ENCODE measurements around the gene ADGRB3.
"Not testable (repeated sequence)": the region's sequence is repeated elsewhere in the genome, so short reads cannot be mapped to it uniquely, and the experiment has no call there.

ADGRB3 gene

DNA sequence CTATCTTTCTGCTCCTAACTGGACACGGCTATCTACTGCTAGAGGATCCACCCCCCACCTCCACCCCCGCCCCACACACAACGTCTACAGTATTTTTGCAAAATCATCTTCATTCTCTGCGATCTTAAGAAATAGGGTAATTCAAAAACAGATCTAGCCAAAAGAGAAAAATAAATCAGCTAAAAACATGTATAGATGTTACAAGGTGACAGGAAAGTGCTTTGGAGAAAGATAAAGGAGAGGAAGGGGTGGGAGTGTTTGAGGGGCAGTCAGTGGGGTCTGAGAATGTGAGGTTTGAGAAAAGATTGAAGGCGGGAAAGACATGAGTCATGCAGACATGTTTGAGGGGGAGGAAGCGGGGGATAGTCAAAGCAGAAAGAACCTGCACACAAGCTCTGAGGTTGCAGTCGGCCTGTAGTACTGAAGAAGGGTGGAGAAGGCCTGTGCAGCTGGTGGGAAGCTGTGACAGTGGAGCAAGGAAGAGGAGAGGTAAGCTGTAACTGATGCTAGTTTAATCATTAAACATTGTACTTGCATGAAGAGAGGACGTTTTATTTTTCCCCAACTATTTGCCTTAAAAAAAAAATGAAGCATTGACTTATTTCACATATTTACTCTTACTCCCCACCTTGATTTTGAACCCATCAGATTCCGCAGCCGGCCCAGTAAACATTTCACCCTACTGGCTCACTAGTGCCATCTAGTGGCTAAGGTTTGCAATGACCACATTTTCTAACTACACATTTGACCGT, 332.6 kb downstream of the ADGRB3 start:
- DNase-seq = peak; percentile 8

DNA sequence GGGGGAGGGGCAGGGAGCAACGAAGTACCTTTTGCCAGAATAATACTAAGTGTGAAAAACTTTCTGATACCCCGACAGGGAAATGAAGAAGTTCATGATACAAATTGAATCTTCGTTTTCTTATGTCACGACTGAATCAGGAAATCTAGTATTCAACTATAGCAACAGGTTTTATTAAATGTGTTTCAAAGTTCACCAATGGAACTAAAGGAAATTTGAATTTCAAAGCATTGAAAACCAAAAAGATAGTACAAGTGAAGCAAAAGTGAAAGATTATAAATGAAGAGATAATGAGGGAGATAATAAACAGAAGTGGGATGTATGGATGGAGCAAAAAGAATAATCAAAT, 333.2 kb downstream of the ADGRB3 start:
- DNase-seq = no peak

DNA sequence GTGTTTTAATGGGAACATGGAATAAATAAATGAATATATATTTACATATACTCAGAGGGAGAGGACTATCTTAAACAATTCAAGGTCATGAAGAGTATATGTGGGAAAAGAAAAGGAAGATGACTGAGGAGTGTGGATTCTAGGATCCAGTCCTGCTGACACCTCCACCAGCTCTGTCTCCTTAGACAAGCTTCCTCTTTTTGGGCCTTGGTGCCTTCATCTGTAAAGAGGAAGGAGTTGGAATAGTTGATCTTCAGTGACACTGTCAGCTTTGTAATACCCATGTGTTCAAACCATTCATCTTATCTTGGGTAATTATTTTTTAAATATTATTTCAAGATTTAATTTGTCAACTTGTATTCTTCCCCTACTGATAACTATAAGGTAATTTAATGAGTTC, 338.0 kb downstream of the ADGRB3 start:
- no peak for DNase-seq

DNA sequence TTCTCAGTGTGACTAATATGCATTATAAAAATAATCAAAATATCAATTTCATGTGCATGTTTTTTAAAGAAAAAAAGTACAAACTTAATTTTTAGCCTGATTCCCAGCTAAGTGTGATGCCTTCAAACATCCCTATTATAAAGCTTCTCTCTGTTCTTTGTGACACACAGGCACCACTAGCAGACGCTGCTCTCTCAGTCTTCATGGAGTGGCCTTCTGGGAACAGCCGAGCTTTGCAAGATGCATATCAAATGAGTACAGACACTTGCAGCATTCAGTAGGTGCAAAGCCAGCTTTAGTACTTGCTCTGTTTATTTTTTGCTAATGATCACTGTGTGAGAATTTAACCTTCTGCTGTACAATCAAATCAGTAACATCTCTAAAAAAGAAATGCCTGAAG, 340.0 kb downstream of the ADGRB3 start:
- DNase-seq = no peak

DNA sequence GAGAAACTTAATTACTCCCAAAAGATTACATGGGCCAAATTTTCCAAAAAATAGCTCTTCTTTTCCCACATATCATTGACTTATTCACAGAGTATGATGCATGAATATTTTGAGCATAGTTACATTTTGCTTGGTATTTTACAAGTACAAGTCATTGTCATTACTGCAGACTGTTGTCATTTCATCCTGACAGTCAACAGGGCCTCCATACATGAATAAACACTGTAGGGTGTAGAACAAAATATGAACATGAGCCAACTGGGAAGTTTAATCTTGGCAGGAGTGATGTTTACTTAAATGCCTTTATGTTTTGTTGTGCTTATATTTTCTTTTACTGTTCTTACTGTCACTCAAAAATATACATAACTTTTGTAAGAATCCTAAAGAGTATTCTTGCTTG, 340.7 kb downstream of the ADGRB3 start:
- no peak for DNase-seq

DNA sequence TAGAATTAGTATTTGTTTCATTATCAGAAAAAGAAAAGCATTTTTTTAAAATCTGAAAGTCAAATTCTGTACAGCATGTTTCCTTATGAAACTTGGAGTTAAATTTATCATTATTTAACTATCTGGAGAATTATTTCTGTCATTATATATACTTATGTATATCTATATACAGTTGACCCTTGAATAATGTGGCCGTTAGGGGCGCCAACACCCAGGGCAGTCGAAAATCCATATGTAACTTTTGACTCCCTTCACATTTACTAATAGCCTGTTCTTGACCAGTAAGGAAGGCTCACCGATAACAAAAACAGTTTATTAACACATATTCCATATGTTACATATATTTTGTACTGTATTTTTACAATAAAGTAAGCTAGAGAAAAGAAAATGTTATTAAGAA, 341.2 kb downstream of the ADGRB3 start:
- DNase-seq = no peak

DNA sequence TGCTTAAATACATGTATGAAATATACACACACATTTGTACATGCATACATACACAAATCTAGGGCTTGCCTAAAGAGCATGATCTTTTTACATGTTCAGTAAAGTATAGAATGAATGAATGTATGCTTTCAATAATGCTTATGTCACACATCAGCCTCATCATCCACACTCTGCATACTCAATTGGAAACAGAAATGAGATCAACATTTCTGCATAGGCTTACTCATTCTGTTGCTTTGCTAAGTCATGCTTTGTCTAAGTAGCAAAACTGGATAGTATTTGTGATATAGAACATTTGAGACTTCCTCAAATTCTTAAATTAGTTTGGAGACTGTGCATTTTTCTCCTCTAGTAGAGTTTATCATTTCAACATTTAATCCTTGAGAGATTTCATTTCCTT, 343.3 kb downstream of the ADGRB3 start:
- no peak for DNase-seq

DNA sequence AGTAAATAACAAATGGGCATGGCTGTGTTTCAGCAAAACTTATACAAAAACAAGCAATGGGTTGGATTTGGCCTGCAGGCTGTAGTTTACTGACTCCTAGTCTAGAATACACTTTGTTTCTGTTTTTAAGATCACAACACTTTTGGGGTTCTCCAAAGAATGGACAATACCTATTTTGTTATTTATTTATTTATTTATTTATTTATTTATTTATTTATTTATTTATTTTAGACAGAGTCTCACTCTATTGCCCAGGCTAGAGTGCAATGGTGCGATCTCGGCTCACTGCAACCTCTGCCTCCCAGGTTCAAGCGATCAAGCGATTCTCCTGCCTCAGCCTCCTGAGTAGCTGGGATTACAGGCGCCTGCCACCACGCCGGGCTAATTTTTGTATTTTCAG, 346.6 kb downstream of the ADGRB3 start:
- not testable (repeated sequence) for DNase-seq

DNA sequence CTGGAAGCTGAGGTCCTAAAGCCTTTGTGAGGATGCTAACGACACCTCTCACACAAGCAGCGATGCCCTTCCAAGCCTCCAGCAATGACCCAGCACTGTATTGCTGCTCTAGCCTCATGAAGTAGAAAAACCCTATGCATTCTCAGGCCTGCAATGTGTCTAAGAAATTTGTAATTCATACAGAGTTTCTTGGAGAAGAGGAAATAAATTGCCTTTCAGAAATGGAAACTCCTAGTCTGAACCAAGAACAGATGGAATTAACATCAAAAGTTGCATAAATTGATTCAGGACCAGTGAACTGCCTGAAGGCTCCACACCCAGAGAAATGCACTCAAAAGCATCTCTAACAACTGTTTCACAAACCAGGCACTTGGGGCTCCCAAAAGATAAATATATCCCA, 353.6 kb downstream of the ADGRB3 start:
- no peak for DNase-seq

DNA sequence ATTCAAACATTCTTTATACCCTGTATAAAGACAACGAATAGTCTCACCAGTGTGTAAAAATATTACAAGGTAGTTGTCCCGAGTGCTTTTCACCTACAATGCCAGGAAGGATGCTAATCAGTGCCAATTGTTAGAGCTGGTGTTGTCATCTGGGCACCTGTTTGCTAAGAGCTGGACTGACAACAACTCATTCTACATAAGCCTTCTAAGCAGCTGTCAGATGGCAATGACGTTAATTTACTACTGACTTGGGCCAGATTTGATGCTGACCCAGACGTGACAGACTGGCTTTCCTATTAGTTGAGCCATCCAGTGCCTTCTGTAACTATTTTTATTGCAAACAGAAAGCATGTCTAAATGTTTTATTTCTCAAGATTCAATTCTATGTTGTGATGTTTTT, 355.2 kb downstream of the ADGRB3 start:
- DNase-seq = no peak

DNA sequence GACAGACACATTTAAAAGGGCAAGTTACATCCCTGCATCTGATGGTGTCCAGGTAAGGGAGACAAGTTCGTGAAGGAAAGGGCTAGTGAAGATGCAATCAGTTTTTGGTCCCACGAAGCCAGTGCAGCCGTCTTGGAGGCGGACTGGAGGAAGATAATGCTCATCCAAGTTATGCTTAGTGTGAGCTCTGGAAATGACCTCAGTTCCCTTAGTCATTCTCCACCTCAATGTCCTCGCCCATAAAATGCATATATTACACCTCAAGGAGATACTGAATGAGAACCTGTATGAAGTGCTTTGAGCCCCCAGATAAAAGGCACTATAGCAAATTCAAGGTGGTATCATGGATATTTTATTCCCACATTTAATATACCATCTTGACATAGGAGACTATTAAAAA, 358.8 kb downstream of the ADGRB3 start:
- DNase-seq = no peak

DNA sequence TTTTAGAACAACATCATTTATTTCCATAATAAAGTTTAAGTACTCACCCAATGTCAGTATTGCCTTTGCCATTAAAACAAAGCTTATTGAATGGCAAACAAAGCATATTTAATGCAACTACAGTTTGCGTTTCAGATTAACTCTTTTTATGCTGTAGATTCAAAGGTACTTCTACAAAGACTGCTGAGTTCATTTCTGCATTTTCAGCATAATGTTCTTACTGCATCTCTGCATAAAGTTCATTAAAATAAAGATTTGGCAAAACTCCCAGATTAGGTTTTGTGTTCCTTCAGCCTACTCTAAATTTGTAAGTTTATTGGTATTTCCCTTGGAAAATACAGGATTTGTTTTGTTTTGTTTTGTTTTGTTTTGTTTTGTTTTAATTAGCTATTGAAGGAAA, 359.4 kb downstream of the ADGRB3 start:
- no peak for DNase-seq

DNA sequence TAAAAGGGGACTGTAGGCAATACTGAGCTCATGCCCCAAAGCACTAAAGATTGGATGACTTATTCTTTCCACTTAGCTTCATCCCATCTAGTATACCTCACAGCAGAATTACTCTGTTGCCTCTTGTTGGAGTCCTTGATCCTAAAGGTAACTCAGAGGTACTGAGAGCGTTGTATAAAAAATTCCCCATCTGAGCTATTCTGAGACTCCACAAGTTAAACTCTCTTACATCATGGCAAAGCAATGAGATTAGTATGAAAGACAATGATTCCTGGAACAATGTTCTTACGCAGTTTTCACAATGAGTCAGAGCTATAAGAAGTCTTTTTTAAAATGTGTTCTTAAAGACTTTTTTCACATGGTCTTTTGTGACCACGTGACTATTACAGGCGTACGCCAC, 370.1 kb downstream of the ADGRB3 start:
- no peak for DNase-seq

DNA sequence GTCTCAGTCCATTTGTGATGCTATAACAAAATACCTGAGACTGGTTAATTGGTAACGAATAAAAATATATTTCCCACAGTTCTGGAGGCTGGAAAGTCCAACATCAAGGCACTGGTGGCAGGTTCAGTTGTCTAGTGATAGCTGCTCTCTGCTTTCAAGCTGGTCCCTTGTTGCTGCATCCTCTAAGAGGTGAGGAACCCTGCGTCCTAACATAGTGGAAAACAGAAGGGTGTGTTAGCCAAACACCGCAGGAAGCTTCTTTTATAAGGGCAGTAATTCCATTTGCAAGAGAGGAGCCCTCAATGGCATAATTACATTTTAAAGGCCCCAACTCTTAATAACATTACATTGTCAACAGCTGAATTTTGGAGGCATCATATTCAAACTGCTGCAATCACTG, 372.7 kb downstream of the ADGRB3 start:
- no peak for DNase-seq

DNA sequence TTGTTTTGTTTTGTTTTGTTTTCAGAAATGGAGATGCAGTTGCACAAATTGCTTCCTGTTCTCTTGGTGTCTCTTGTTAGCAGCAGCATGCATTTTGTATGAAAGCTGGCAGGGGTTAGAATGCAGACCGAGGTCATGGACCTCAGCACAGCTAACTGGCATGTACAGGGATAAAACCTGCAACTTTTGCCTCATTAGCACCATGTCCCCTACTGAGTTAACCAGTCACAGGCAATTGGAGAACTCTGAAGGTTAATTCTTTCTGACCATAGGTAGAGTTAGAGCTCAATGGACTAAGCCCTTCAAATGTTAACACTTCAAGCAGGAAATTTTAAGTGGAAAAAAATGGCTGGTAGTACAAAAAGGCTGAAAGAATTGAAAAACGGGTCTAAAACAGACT, 377.1 kb downstream of the ADGRB3 start:
- no peak for DNase-seq

DNA sequence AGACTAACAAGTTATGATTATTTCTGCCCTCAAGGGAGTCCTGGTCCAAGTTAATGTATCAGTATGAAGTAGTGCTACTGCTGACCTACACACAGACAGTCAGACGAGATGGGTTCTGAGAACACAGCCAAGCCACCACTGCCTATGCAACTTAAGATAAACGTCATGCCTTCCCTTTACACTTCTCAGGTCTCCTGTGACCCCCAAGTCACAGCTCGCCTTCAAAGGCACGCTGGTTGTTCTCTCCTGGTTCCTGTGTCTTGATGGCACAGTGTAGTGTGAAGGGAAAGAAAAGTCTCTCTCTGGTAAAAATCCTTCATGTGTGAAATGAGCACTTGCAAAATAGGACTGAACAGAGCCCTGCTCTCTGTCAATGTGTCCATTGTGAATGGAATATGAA, 377.8 kb downstream of the ADGRB3 start:
- no peak for DNase-seq

DNA sequence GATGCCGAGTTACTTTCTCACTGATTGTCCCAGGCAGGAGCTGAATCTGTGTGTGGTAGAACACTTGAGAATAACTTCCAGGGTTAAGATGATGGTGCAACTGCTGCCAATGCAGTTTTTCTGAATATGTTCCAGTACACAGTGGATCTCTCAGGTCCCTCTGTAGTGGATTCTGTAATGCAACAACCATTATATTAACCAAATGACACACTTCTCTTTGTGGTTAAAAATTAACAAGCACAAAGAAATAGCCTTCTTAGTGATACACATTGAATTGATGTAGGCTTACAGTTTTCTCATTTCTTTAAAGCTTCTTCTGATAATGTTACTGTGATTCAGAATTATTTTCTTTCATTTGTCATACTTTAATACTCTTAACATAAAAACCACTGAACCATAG, 383.8 kb downstream of the ADGRB3 start:
- DNase-seq = no peak

DNA sequence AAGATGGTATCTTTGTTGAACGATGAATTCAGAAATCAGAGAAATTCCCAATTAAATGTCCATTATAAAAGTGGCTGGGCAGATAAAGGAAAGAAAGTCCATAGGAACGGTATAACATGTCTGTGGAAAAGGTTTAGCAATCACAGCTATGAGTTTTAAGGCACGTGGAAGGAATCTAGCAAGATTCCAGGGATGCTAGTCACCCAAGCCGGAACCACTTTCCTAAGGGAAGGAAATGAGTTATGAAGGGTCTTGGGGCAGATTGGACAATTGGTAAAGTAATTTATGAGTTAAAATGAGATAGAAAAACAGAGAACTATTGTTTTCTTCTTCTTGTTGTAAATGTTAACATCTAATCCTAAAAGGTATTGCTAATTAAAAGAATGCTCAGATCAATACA, 384.8 kb downstream of the ADGRB3 start:
- DNase-seq = no peak

DNA sequence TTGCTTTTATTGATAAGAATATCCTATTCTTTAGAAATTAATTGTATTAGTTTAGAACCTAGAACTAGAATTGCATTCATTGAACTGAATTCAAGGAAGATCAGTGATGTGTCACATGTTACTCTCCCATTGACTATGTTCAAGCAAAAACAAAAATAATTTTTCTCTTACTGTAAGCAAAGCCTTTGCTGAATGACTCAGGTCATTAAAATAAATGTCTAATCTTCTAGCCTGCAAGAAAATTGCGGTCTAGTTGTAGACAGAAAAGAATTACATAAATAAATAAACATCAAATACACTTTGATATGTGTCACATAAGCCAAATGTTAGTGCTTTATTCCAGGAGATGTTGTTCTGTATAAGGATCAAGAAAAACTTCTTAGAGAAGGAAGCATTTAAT, 387.9 kb downstream of the ADGRB3 start:
- DNase-seq = no peak

DNA sequence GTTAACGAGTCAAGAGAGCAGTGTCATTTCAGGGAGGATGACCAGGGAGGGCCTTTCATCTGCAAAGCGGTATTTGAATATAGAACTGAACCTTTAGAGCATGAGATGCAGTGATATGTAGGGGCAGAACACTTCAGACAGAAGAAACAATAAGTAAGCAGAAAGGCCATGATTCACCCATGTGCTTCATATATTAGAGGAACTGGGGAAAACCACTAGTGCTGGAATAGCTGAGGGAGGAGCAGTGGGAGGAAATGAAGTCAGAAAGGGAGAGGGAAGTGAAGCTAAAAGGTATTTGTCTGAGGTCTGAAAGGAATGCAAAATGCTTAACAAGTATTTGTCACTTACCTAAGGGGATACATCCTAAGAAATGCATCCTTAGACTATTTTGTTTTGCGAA, 391.2 kb downstream of the ADGRB3 start:
- no peak for DNase-seq

DNA sequence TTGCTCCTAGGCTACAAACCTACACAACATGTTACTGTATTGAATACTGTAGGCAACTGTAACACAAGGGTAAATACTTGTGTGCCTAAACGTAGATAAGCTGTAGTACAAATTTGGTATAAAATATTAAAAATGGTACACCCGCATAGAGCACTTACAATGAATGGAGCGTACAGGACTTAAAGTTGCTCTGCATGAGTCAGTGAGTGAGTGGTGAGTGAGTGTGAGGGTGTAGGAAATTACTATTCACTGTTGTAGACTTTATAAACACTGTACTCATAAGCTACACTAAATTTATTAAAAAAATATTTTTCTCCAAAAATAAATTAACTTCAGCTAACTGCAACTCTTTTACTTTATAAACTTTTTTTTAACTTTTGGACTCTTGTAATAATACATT, 391.6 kb downstream of the ADGRB3 start:
- no peak for DNase-seq

DNA sequence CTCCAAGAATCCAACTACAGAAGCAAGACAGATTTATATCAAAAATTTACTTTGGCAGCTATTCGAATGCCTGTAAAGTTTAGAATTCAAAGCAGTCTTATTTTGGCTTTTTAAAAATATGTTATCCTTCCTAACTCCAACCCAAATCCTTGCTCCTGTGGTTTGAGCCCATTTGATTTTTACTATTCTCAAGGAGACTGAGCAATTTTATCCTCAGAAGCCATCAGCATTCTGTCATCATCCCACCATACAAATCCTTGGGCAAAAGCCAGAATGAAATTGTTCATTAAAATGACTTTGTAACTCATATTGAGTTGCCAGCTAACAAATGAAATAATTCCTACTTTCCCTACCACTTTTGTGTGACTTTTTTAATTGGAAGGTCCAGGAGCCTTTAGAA, 392.8 kb downstream of the ADGRB3 start:
- DNase-seq = no peak

DNA sequence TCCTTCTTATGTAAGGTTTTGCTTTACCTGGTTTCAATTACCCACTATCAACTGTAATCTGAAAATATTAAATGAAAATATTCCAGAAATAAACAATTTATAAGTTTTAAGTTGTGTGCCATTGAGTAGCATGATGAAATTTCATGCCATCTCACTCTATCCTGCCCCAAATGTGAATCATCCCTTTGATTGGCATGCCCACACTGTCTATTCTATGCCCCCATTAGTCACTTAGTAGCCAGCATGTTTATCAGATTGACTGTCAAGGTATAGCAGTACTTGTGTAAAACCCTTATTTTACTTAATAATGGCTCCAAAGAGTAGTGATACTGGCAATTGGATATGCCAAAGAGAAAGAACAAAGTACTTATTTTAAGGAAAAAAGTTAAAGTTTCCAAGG, 403.8 kb downstream of the ADGRB3 start:
- DNase-seq = no peak

DNA sequence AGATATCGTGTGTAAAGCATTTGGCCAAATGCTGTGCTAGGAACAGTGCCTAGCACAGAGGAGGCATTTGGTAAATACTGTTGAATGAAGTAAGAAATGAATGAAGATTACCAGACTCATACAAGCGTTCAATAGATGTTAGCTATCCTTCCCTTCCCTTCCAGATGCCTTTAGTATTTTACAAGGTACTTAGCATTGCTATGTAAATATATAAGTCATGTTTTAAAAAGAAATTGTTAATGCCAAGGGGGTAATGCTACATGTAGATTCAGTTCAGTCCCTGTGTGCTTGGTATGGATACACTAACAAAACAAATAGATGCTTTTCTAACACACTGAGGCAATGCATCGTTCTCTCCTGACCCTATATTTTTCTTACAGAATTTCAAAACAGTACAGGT, 407.2 kb downstream of the ADGRB3 start:
- no peak for DNase-seq

DNA sequence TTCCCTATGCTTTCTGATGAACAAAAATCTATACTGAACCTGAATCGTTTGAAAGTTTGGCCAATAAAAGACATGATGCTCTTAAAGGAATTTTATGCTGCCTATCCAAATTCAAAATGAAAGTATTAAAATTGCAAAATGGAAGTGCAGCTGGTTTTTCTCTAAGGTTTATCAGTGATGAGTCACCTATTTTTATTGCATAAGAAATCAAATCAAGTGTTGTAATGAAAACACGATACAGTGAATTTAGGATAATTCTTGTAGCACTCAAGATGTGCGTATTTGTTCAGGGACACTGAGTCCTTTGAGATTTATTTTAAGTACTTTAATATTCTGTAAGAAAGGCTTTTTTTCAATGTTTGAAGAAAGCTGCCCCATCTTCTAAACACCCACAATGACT, 409.5 kb downstream of the ADGRB3 start:
- DNase-seq = no peak

DNA sequence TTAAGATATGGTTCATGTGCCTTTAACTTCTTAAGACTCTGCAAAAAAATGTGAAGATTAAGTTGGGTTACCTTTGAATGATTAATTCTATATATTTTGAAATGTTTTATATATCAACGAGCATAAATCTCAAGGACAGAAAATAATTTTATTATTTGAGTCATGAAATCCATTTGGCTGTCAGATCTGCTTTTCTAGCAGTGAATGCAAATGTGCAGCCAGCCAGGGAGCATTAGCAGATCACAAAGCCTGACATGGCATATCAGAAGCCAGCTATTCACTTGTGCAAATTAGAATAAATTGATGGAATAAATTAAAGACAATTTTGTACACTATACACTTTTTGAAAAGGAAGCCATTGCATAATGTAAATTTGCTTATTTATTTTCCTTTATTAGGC, 424.3 kb downstream of the ADGRB3 start:
- DNase-seq = no peak
